MG63 (cell line): Measurements from ENCODE around the gene TROAP. TPM values are rescaled to one million over a fixed set of nuclear protein-coding genes. Genes with fewer than 3 reads are reported as not detected.

Experiments
- DNase-seq: peaks from one replicate; pipeline ENCODE4 v3.0.0-alpha.2; 2020
- H3K27me3 ChIP-seq: fragments of 250-450 bp; sonication (Bioruptor Pico); 2 replicates; pipeline ENCODE4 v1.5.1; 2020; ENCODE audit warnings: mild to moderate bottlenecking, moderate library complexity
- H3K36me3 ChIP-seq: fragments of 250-450 bp; sonication (Bioruptor Pico); 2 replicates; pipeline ENCODE4 v1.5.1; 2020; ENCODE audit warnings: mild to moderate bottlenecking, moderate library complexity
- H3K4me3 ChIP-seq: fragments of 250-450 bp; sonication (Bioruptor Pico); 2 replicates; pipeline ENCODE4 v1.5.1; 2020; ENCODE audit warnings: mild to moderate bottlenecking, moderate library complexity
- H3K9me3 ChIP-seq: fragments of 250-450 bp; sonication (Bioruptor Pico); 2 replicates; pipeline ENCODE4 v1.5.1; 2020; ENCODE audit warnings: mild to moderate bottlenecking, moderate library complexity
- total RNA-seq: library from RNA; depleted of rRNA; stranded (reverse); fragments of >200 nt; shearing (Covaris generic); gene quantifications from 2 replicates; pipeline ENCODE4 v1.2.3, GENCODE V29; 2014; ENCODE audit warnings: low replicate concordance

TROAP gene
- total RNA-seq, 1 experiment from 2014 or later, result 24.3 TPM

- H3K27me3 ChIP-seq, result no peaks in the 10 kb centered on the region
- no peak overlapping the region for H3K4me3 ChIP-seq
- H3K36me3 ChIP-seq, result peaks cover 6% of the 10 kb centered on the region
- H3K9me3 ChIP-seq, result no peaks in the 10 kb centered on the region
- DNase-seq, result no peak
These were observed 12.3 kb downstream of the TROAP start for GRCh38 chr12:49335118-49335954.

GRCh38 chr12:49335955-49336644, 13.0 kb downstream of the TROAP start:
- Histone ChIP-seq H3K4me3 (peak overlapping the region; percentile 53), H3K36me3 (peaks cover 1% of the 10 kb centered on the region; the same call in 1 of the 2 replicates), H3K9me3 (no peaks in the 10 kb centered on the region), H3K27me3 (no peaks in the 10 kb centered on the region)
- DNase-seq, result no peak

- H3K36me3 ChIP-seq, result no peaks in the 10 kb centered on the region
- no peaks in the 10 kb centered on the region for H3K27me3 ChIP-seq
- no peaks in the 10 kb centered on the region for H3K9me3 ChIP-seq
- DNase-seq, result peak; percentile 80
- H3K4me3 ChIP-seq, result peak within 1 kb of the TSS; percentile 53
These were observed 13.9 kb downstream of the TROAP start, which contains the start of gene C1QL4 for GRCh38 chr12:49336645-49337584. Gene C1QL4 (minus strand): TSS chr12:49337188. CDS start chr12:49336477, 711 bp downstream.

GRCh38 chr12:49338830-49339463, 15.9 kb downstream of the TROAP start:
- H3K4me3 ChIP-seq, result no peak overlapping the region
- DNase-seq, result no peak
- H3K9me3 ChIP-seq, result no peaks in the 10 kb centered on the region
- H3K27me3 ChIP-seq, result no peaks in the 10 kb centered on the region
- H3K36me3 ChIP-seq, result no peaks in the 10 kb centered on the region

GRCh38 chr12:49339464-49339861, 16.4 kb downstream of the TROAP start:
- no peaks in the 10 kb centered on the region for H3K27me3 ChIP-seq
- H3K9me3 ChIP-seq, result no peaks in the 10 kb centered on the region
- H3K4me3 ChIP-seq, result no peak overlapping the region
- DNase-seq, result no peak
- H3K36me3 ChIP-seq, result no peaks in the 10 kb centered on the region

GRCh38 chr12:49340095-49340870, 17.2 kb downstream of the TROAP start:
- no peaks in the 10 kb centered on the region for H3K27me3 ChIP-seq

GRCh38 chr12:49340971-49341776, 18.1 kb downstream of the TROAP start:
- no peak for DNase-seq
- no peak overlapping the region for H3K4me3 ChIP-seq
- no peaks in the 10 kb centered on the region for H3K27me3 ChIP-seq
- no peaks in the 10 kb centered on the region for H3K36me3 ChIP-seq
- no peaks in the 10 kb centered on the region for H3K9me3 ChIP-seq

More at GRCh38 chr12:49340095-49340870, 17.2 kb downstream of the TROAP start:
- Histone ChIP-seq H3K9me3 (no peaks in the 10 kb centered on the region), H3K4me3 (no peak overlapping the region), H3K36me3 (no peaks in the 10 kb centered on the region)
- no peak for DNase-seq

GRCh38 chr12:49341777-49342065, 18.7 kb downstream of the TROAP start:
- peaks cover 4% of the 10 kb centered on the region; the same call in 1 of the 2 replicates for H3K27me3 ChIP-seq
- H3K4me3 ChIP-seq, result no peak overlapping the region
- no peaks in the 10 kb centered on the region for H3K9me3 ChIP-seq
- DNase-seq, result no peak
- no peaks in the 10 kb centered on the region for H3K36me3 ChIP-seq

GRCh38 chr12:49342066-49342913, 19.2 kb downstream of the TROAP start:
- Histone ChIP-seq H3K36me3 (no peaks in the 10 kb centered on the region), H3K27me3 (peaks cover 10% of the 10 kb centered on the region), H3K9me3 (no peaks in the 10 kb centered on the region), H3K4me3 (no peak overlapping the region)
- peak; percentile 61 for DNase-seq

- DNase-seq, result no peak
- H3K27me3 ChIP-seq, result peaks cover 10% of the 10 kb centered on the region
These were observed 20.1 kb downstream of the TROAP start for GRCh38 chr12:49342914-49343731.

GRCh38 chr12:49344486-49345050, 21.5 kb downstream of the TROAP start:
- DNase-seq, result no peak
- Histone ChIP-seq H3K4me3 (no peak overlapping the region), H3K27me3 (peaks cover 10% of the 10 kb centered on the region), H3K36me3 (no peaks in the 10 kb centered on the region), H3K9me3 (no peaks in the 10 kb centered on the region)

More at GRCh38 chr12:49342914-49343731, 20.1 kb downstream of the TROAP start:
- Histone ChIP-seq H3K4me3 (no peak overlapping the region), H3K36me3 (no peaks in the 10 kb centered on the region), H3K9me3 (no peaks in the 10 kb centered on the region)

- DNase-seq, result no peak
- H3K9me3 ChIP-seq, result no peaks in the 10 kb centered on the region
- H3K27me3 ChIP-seq, result peaks cover 10% of the 10 kb centered on the region
These were observed 22.2 kb downstream of the TROAP start for GRCh38 chr12:49345051-49345824.

More at GRCh38 chr12:49345051-49345824, 22.2 kb downstream of the TROAP start:
- Histone ChIP-seq H3K4me3 (no peak overlapping the region), H3K36me3 (no peaks in the 10 kb centered on the region)
